ENCODE data around the gene P2RX6.

- TF ChIP-seq CTCF (conservative IDR thresholded peaks at IDR 0.05; ENCODE audit: low read depth in 2 of 2) (no peak), ETS1 (IDR thresholded peaks at IDR 0.05) (no peak), POLR2AphosphoS5 (IDR thresholded peaks at IDR 0.05; ENCODE audit: low read depth) (no peak), EZH2 (IDR thresholded peaks at IDR 0.05; ENCODE audit: low read depth, unreplicated experiment) (no peak), NANOG (IDR thresholded peaks at IDR 0.05; ENCODE audit: borderline replicate concordance) (no peak), REST (IDR thresholded peaks at IDR 0.05; ENCODE audit: unreplicated experiment) (no peak), EZH2phosphoT487 (IDR thresholded peaks at IDR 0.05; ENCODE audit: unreplicated experiment) (no peak), CREB1 (CRISPR knock-in tag; IDR thresholded peaks at IDR 0.05; ENCODE audit: low read depth) (no peak), JUNB (IDR thresholded peaks at IDR 0.05; ENCODE audit: unreplicated experiment) (no peak), ZNF331 (CRISPR knock-in tag; IDR thresholded peaks at IDR 0.05; ENCODE audit: low read depth) (no peak), STAT1 (IDR thresholded peaks at IDR 0.05; ENCODE audit: unreplicated experiment) (no peak), ZNF462 (CRISPR knock-in tag; IDR thresholded peaks at IDR 0.05) (no peak)
Observed at GRCh38 chr22:20965888-20966855, 48.8 kb upstream of the P2RX6 start.
